H9 (cell line): ENCODE data around the gene ADAM11. TPM values are rescaled to one million over a fixed set of nuclear protein-coding genes. Genes with fewer than 3 reads are reported as not detected.
"Not testable (repeated sequence)": the region's sequence is repeated elsewhere in the genome, so short reads cannot be mapped to it uniquely, and the experiment has no call there.

Experiments used
- DNase-seq: peaks from one replicate; pipeline ENCODE4 v3.0.0-alpha.2; 2017
- H2AFZ ChIP-seq: one replicate; pipeline ENCODE4 v1.6.1; 2013; ENCODE audit warnings: mild to moderate bottlenecking, low read length, control low read depth, moderate library complexity
- H2AK5ac ChIP-seq: 2 replicates; pipeline ENCODE4 v1.6.1; 2013; ENCODE audit warnings: low read length, control low read depth, mixed read lengths; ENCODE audit not compliant: insufficient read length
- H2BK120ac ChIP-seq: one replicate; pipeline ENCODE4 v1.6.1; 2013; ENCODE audit warnings: low read depth, mild to moderate bottlenecking, low read length, control low read depth, inconsistent platforms; ENCODE audit not compliant: poor library complexity, severe bottlenecking
- H2BK12ac ChIP-seq: 2 replicates; pipeline ENCODE4 v1.6.1; 2013; ENCODE audit warnings: low read length, control low read depth, mixed read lengths, low read depth; ENCODE audit not compliant: insufficient read length
- H2BK15ac ChIP-seq: 2 replicates; pipeline ENCODE4 v1.6.1; 2013; ENCODE audit warnings: low read depth, low read length, control low read depth
- H2BK20ac ChIP-seq: one replicate; pipeline ENCODE4 v1.6.1; 2013; ENCODE audit warnings: low read depth, mild to moderate bottlenecking, low read length, control low read depth, inconsistent platforms; ENCODE audit not compliant: poor library complexity, severe bottlenecking
- H2BK5ac ChIP-seq: 2 replicates; pipeline ENCODE4 v1.6.1; 2013; ENCODE audit warnings: low read length, control low read depth, mixed read lengths; ENCODE audit not compliant: insufficient read length
- H3K14ac ChIP-seq: 2 replicates; pipeline ENCODE4 v1.6.1; 2013; ENCODE audit warnings: low read length, control low read depth; ENCODE audit not compliant: insufficient read depth
- H3K18ac ChIP-seq: 2 replicates; pipeline ENCODE4 v1.6.1; 2013; ENCODE audit warnings: low read depth, mild to moderate bottlenecking, mixed read lengths, low read length, control low read depth; ENCODE audit not compliant: insufficient read length
- H3K23ac ChIP-seq: 2 replicates; pipeline ENCODE4 v1.6.1; 2013; ENCODE audit warnings: low read length, control low read depth, mixed read lengths, low read depth; ENCODE audit not compliant: insufficient read length
- H3K23me2 ChIP-seq: 2 replicates; pipeline ENCODE4 v1.6.1; 2013; ENCODE audit warnings: low read depth, mild to moderate bottlenecking, mixed read lengths, low read length, control low read depth; ENCODE audit not compliant: insufficient read length, poor library complexity, severe bottlenecking
- H3K27ac ChIP-seq: 2 replicates; pipeline ENCODE4 v1.5.1; 2013; ENCODE audit warnings: low read length, control low read depth, mixed read lengths, low read depth; ENCODE audit not compliant: insufficient read length
- H3K27me3 ChIP-seq: 2 replicates; pipeline ENCODE4 v1.6.1; 2013; ENCODE audit warnings: low read length, control low read depth, inconsistent platforms; ENCODE audit not compliant: insufficient read depth
- H3K4ac ChIP-seq: 2 replicates; pipeline ENCODE4 v1.6.1; 2013; ENCODE audit warnings: low read depth, mild to moderate bottlenecking, control low read depth, inconsistent platforms, low read length, moderate library complexity
- H3K4me1 ChIP-seq: 2 replicates; pipeline ENCODE4 v1.6.1; 2013; ENCODE audit warnings: low read length, control low read depth, inconsistent platforms; ENCODE audit not compliant: insufficient read depth
- H3K4me2 ChIP-seq: 2 replicates; pipeline ENCODE4 v1.6.1; 2013; ENCODE audit warnings: low read length, control low read depth, mixed read lengths; ENCODE audit not compliant: insufficient read length, insufficient read depth
- H3K56ac ChIP-seq: 2 replicates; pipeline ENCODE4 v1.6.1; 2013; ENCODE audit warnings: low read depth, mild to moderate bottlenecking, mixed read lengths, low read length, control low read depth; ENCODE audit not compliant: insufficient read length
- H3K79me1 ChIP-seq: 2 replicates; pipeline ENCODE4 v1.6.1; 2013; ENCODE audit warnings: low read depth, mild to moderate bottlenecking, moderate library complexity, low read length, control low read depth, inconsistent platforms; ENCODE audit not compliant: insufficient read depth, poor library complexity, severe bottlenecking
- H3K79me2 ChIP-seq: 2 replicates; pipeline ENCODE4 v1.6.1; 2013; ENCODE audit warnings: low read length, control low read depth, inconsistent platforms; ENCODE audit not compliant: insufficient read depth
- H3K9ac ChIP-seq: 2 replicates; pipeline ENCODE4 v1.6.1; 2013; ENCODE audit warnings: low read length, control low read depth, mixed read lengths; ENCODE audit not compliant: insufficient read length; ENCODE audit errors: extremely low read depth
- H3K9me3 ChIP-seq: one replicate; pipeline ENCODE4 v1.6.1; 2013; ENCODE audit warnings: low read depth, low read length, inconsistent platforms; ENCODE audit not compliant: control insufficient read depth
- H3T11ph ChIP-seq: one replicate; pipeline ENCODE4 v1.6.1; 2013; ENCODE audit warnings: mild to moderate bottlenecking, low read length, control low read depth, inconsistent platforms
- H4K20me1 ChIP-seq: one replicate; pipeline ENCODE4 v1.6.1; 2013; ENCODE audit not compliant: control insufficient read depth, insufficient read length, insufficient read depth
- H4K5ac ChIP-seq: 2 replicates; pipeline ENCODE4 v1.6.1; 2013; ENCODE audit warnings: low read depth, mild to moderate bottlenecking, mixed read lengths, low read length, control low read depth; ENCODE audit not compliant: insufficient read length
- H4K8ac ChIP-seq: replicated peaks from 2 replicates; pipeline ENCODE4 v1.6.1; 2013; ENCODE audit warnings: low read length, control low read depth, mixed read lengths, low read depth; ENCODE audit not compliant: insufficient read length
- H4K91ac ChIP-seq: 2 replicates; pipeline ENCODE4 v1.6.1; 2013; ENCODE audit warnings: low read depth, mild to moderate bottlenecking, moderate library complexity, mixed read lengths, low read length, control low read depth; ENCODE audit not compliant: insufficient read length
- H3K27ac Mint-ChIP-seq, 3 experiments: 2 replicates in 2 of 3; 3 replicates in 1 of 3; pipeline ENCODE4 v1.8.0; 2020 to 2021; ENCODE audit warnings: mixed read lengths in 3 of 3, mild to moderate bottlenecking in 1 of 3, moderate library complexity in 1 of 3
- H3K27me3 Mint-ChIP-seq: 2 replicates; pipeline ENCODE4 v1.8.0; 2021; ENCODE audit warnings: low read depth, mild to moderate bottlenecking, moderate library complexity, mixed read lengths
- H3K36me3 Mint-ChIP-seq, 3 experiments: 2 replicates in 2 of 3; 3 replicates in 1 of 3; pipeline ENCODE4 v1.8.0; 2020 to 2021; ENCODE audit warnings: low read depth in 3 of 3, mixed read lengths in 3 of 3; ENCODE audit not compliant: insufficient read depth in 1 of 3
- H3K4me1 Mint-ChIP-seq, 2 experiments: 2 replicates each; pipeline ENCODE4 v1.8.0; 2020; ENCODE audit warnings: mixed read lengths in 2 of 2
- H3K4me3 Mint-ChIP-seq, 2 experiments: 2 replicates in 1 of 2; 3 replicates in 1 of 2; pipeline ENCODE4 v1.8.0; 2020 to 2021; ENCODE audit warnings: mild to moderate bottlenecking in 2 of 2, mixed read lengths in 2 of 2, moderate library complexity in 1 of 2
- H3K9me3 Mint-ChIP-seq, 2 experiments: 2 replicates in 1 of 2; 3 replicates in 1 of 2; pipeline ENCODE4 v1.8.0; 2020; ENCODE audit warnings: mild to moderate bottlenecking in 2 of 2, mixed read lengths in 2 of 2, moderate library complexity in 1 of 2
- CTCF ChIP-seq: fragments of 200-600 bp; sonication (generic); conservative IDR thresholded peaks from 3 replicates; pipeline ENCODE4 v1.8.0; 2021; ENCODE audit warnings: antibody characterized with exemption, mild to moderate bottlenecking
- WGBS: extraction: QIAGEN DNeasy Blood & Tissue Kit; methylation state at CpG from one replicate; pipeline ENCODE4 v1.1.7; 2013; ENCODE audit warnings: missing lambda C conversion rate, low lambda C conversion rate, mixed read lengths; ENCODE audit not compliant: insufficient read length; ENCODE audit errors: extremely low coverage; 5-methylcytosine and 5-hydroxymethylcytosine counted together
- total RNA-seq: library from RNA; stranded (reverse); gene quantifications from 2 replicates; pipeline ENCODE4 v1.2.1, GENCODE V29; 2021

Gene ADAM11
- total RNA-seq, 1 experiment from 2014 or later = 4.6 TPM

GRCh38 chr17:44820631-44821212 lies 61.9 kb downstream of the ADAM11 start:
- no peak overlapping the region for H2BK20ac ChIP-seq
- H3K27ac ChIP-seq = no peak overlapping the region
- H3K79me1 ChIP-seq = peaks cover 17% of the 10 kb centered on the region
- WGBS = no CpG with 5 or more reads among the region's 7 CpGs
- H3K23me2 ChIP-seq = no peaks in the 10 kb centered on the region
- H3K27me3 ChIP-seq = no peaks in the 10 kb centered on the region
- no peak overlapping the region for H3K56ac ChIP-seq
- H4K8ac ChIP-seq = no peak overlapping the region
- H3K14ac ChIP-seq = no peak overlapping the region
- H4K91ac ChIP-seq = no peak overlapping the region
- no peak overlapping the region for H2BK12ac ChIP-seq
- H3K23ac ChIP-seq = no peak overlapping the region
- H2BK15ac ChIP-seq = no peak overlapping the region
- Mint-ChIP-seq H3K36me3 (peaks cover 10 to 18% (median 15%) of the 10 kb centered on the region in 3 experiments), H3K27ac (0 out of 7 replicates have a peak overlapping the region, but pooled peaks of 1 of the 3 experiments have one; percentile 29), H3K27me3 (no peaks in the 10 kb centered on the region), H3K9me3 (no peaks in the 10 kb centered on the region), H3K4me3 (no peak overlapping the region), H3K4me1 (0 out of 4 replicates have a peak, but pooled peaks cover 2 to 4% of the 10 kb centered on the region in 2 experiments)
- no peak overlapping the region for H3K18ac ChIP-seq
- H2BK120ac ChIP-seq = no peak overlapping the region
- H2AK5ac ChIP-seq = no peak overlapping the region
- DNase-seq = no peak
- no peak for TF ChIP-seq CTCF
- no peak overlapping the region for H3K9ac ChIP-seq
- peaks cover 41% of the 10 kb centered on the region; the same call in 1 of the 2 replicates for H3K79me2 ChIP-seq
- H3K4me1 ChIP-seq = no peaks in the 10 kb centered on the region
- no peak overlapping the region for H3K4ac ChIP-seq
- H3K9me3 ChIP-seq = no peaks in the 10 kb centered on the region
- no peak overlapping the region for H2AFZ ChIP-seq
- H4K5ac ChIP-seq = no peak overlapping the region
- no peak overlapping the region for H2BK5ac ChIP-seq
- H3T11ph ChIP-seq = no peak overlapping the region
- no peak overlapping the region for H3K4me2 ChIP-seq
- no peaks in the 10 kb centered on the region for H4K20me1 ChIP-seq

- H3K56ac ChIP-seq, H3K18ac ChIP-seq, H3K14ac ChIP-seq, H3K9ac ChIP-seq, H4K8ac ChIP-seq, H4K91ac ChIP-seq, H2BK5ac ChIP-seq, H3T11ph ChIP-seq, H3K27ac ChIP-seq, H3K9me3 ChIP-seq, H3K27ac Mint-ChIP-seq, H4K20me1 ChIP-seq, DNase-seq, H3K4me1 ChIP-seq, H2BK20ac ChIP-seq, H3K4ac ChIP-seq, H2AK5ac ChIP-seq, H2BK15ac ChIP-seq, H2BK120ac ChIP-seq, H3K23ac ChIP-seq, H3K27me3 Mint-ChIP-seq, H4K5ac ChIP-seq, H3K4me2 ChIP-seq, H3K9me3 Mint-ChIP-seq, H3K4me3 Mint-ChIP-seq, H2AFZ ChIP-seq, H3K23me2 ChIP-seq, H3K27me3 ChIP-seq, H2BK12ac ChIP-seq: not testable (repeated sequence)
- Mint-ChIP-seq H3K4me1 (peaks cover 11 to 25% of the 10 kb centered on the region in 2 experiments), H3K36me3 (peaks cover 1 to 12% (median 8%) of the 10 kb centered on the region in 3 experiments; a peak in 6 of 7 replicates)
- H3K79me2 ChIP-seq = peaks cover 58% of the 10 kb centered on the region; the same call in 1 of the 2 replicates
- peaks cover 14% of the 10 kb centered on the region for H3K79me1 ChIP-seq
- WGBS = no CpG with 5 or more reads among the region's 9 CpGs
Measured at GRCh38 chr17:44825236-44825635, 66.4 kb downstream of the ADAM11 start.
